GM21367 (cell line): ENCODE measurements around the gene PAQR4.
"Not testable (repeated sequence)": the region's sequence is repeated elsewhere in the genome, so short reads cannot be mapped to it uniquely, and the experiment has no call there.

Experiments used
- ATAC-seq: cut with Tn5 transposase; IDR thresholded peaks from one replicate; pipeline ENCODE4 v1.9.1; 2021; ENCODE audit not compliant: unreplicated experiment

Gene PAQR4

DNA sequence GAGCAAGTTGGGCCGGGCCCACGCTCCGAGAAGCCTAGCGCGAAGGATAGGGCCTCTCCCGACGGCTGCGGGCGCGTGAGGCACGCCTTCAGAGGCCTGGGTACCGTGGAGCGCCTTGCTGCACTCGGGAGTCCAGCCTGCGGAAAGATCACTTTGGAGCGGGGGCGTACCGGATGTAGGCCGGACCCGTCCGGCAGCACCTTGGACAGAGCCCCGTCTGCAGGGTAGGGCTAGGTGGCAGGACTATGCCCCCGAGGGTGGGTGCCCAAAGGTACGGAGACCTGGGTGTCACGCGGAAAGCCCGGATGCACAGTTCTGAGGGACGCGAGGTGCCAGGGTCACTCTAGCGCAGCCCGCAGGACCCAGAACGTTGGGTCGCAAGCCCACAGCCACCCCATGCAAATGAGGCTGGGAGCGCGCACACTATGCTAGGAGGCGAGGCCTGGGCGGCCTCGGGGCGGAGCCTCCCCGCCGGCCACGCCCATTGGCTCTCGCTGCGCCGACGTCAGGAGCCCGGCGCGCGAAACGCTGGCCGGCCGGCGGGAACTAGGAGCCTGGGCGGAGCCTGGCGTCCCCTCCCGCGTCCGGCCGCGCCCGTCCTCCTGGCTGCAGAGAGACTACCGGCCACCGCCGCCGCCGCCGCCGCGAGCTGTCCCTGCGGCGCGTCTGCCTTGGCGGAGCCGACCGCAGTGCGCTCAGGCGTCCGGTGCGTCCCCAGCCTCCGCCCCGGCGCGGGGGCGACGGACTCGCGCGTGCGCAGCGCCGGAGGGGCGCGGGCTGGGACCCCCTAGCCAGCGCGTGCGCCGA lies at the start of gene PAQR4:
TSS of gene PAQR4 (plus strand) at position 611 of the 807 bp plus-strand sequence. CDS start 327 bp downstream, outside the sequence.
- ATAC-seq, result peak; percentile 60

DNA sequence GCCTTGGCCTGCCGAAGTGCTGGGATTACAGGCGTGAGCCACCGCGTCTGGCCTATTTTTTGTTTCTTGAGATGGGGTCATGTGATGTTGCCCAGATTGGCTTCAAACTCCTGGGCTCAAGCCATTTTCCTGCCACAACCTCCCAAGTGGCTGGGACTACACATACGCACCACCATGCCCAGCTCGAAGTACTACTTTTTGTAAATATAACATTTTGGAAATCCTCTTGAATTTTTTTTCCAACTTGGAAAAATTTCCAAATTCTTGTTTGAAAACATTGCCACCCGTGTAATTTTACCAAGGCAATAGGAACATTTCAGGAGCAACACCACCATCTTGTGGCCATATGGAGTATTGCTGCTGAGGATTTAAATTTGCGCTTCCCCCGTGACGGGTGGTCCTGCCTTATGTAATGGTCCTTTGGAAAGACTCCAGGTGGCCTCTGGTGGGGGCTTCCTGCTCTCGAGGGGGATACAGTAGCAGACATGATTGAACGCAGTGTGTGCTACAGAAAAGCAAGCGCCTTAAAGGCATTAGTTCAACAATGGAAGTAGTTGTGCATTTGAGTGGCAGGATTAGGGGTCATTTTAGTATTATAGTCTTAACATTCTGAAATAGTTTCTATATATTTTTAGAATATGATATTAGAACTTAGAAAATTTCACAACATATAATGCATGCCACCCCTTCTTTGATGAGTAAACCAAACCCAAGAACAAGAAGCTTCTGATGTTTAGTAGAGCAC lies 49.5 kb upstream of the PAQR4 start:
- ATAC-seq, result no peak

DNA sequence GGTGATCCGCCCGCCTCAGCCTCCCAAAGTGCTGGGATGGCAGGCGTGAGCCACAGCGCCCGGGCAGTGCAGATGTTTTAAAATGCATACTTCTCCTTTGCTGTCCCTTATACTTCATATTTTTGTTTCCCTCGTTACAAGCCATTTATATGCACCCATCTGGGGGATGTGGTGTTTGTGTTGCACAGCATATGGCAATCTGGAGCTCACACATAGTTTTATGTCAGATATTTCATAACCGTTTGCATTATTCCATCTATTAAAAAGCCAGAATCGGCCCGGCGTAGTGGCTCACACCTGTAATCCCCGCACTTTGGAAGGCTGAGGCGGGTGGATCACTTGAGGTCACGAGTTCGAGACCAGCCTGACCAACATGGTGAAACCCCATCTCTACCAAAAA lies 45.7 kb upstream of the PAQR4 start:
- ATAC-seq, result no peak

DNA sequence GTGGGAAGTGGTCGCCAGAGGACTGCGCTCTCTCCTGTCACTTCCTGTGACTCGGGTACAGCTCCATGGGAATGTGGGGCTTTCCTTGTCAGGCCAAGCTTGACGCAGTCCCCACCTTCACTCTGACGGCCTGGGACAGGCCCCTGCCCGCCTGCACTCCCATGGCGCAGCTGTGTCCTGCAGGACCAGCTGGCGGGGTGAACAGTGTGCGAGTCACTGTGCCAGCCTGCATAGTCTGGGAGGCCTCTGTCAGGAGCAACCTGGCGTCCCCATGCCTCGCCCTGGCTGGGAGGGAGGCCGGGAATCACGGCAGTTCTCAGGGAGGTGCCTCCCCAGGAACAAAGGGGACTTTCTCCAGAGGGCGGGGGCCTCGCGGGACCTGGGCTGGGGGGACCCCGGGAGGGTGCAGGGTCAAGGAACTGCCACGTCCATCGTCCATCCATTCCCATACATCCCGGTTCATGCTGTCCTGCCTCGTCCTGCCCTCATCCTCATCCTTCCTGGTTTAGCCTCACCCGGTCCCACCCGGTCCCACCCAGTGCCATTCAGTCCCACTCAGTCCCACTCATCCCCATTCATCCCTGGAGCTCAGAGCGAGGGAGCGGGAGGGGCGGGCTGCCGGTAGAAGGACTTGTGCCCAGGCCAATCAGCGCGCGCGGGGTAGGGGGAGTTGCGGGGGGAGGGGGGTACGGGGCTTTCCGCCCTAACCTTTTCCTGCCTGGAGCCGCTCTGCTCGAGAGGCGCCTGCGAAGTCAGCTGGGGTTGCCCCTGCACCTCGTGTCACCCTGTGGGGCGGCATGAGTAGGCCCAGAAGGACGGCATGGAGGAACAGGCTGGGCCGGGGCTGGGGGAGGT lies 44.0 kb upstream of the PAQR4 start:
- ATAC-seq, result no peak

DNA sequence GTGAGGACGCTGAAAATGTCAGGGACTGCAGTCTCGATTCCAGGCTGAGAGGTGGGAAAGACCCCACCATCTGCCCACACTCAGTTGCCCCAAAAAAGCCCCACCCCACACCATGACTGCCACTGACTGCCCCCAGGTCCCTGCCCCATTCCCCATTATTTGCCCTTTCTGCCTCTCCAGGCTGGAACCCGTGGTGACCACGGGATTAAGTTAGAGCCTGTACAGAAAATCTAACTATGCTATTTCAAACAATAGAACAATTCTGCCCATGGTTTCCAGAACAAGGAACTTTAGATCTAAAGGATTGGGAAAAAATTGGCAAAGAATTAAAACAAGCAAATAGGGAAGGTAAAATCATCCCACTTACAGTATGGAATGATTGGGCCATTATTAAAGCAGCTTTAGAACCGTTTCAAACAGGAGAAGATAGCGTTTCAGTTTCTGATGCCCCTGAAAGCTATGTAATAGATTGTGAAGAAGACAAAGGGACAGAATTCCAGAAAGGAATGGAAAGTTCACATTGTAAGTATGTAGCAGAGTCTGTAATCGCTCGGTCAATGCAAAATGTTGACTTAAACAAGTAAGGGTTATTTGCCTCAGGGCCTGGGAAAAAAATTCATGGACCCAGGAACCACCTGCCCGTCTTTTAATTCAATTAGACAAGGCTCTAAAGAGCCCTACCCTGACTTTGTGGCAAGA lies 43.0 kb upstream of the PAQR4 start:
- no peak for ATAC-seq

DNA sequence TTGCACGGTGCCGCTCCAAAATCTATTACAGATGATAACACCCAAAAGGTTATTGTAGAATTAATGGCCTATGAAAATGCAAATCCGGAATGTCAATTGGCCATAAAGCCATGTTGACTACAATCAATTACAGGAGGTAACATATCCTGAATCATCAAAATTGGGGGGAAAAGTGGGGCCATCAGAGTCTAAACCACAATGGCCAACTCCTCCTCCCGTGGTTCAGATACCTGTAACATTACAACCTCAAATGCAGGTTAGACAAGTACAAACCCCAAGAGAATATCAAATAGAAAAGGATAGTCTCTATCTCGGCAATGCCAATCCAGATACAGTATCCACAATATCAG lies 42.5 kb upstream of the PAQR4 start:
- no peak for ATAC-seq

DNA sequence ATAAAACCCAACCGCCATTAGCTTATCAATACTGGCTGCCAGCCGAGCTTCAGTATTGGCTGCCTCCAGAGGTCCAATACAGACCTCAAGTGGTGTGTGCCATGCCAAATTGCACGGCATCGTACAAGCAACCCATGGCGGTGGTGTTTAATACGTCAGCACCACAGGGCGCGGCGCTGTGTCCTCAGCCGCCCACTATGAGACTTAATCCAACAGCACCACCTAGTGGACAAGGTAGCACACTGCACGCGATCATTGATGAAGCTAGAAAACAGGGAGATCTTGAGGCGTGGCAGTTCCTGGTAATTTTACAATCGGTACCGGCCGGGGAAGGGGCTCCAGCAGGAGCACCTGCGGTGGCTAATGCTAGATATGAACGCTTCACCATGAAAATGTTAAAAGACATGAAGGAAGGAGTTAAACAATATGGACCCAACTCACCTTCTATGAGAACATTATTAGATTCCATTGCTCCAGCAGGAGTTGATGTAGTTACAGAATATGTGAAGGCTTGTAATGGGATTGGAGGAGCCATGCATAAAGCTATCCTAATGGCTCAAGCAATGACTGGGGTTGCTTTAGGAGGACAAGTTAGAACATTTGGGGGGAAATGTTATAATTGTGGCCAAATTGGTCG lies 42.0 kb upstream of the PAQR4 start:
- ATAC-seq, result no peak

DNA sequence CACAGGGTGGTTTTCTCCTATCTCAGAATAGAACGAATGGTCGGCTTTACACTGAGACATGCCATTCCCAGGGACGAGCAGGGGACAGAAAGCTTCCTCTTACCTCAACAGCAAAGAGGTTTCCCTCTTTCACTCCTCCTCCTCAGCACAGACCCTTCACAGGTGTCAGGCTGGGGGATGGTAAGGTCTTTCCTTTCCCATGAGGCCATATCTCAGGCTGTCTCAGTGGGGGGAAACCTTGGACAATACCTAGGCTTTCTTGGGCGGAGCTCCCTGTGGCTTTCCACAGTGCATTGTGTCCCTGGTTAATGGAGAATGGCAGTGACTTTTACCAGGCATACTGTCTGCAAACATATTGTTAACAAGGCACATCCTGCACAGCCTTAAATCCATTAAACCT lies 41.0 kb upstream of the PAQR4 start:
- ATAC-seq, result not testable (repeated sequence)

DNA sequence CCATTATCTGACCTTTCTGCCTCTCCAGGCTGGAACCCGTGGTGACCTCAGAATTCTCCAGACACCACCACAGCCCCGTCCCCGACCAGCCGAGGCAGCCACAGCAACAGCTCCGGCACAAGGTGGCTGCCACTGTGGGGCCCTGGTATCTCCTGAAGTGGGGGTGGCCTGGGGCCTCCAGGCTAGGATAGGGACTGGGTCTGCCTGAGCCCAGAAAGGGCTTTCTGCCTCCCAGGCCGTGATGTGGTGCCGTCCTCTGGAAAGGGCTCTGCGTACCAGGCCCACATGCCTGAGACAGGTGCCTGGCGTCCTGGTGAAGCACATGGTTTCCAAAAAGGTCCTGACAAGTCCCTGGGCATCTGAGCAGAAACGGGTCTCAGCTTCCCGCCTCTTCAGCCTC lies 40.4 kb upstream of the PAQR4 start:
- ATAC-seq, result no peak

DNA sequence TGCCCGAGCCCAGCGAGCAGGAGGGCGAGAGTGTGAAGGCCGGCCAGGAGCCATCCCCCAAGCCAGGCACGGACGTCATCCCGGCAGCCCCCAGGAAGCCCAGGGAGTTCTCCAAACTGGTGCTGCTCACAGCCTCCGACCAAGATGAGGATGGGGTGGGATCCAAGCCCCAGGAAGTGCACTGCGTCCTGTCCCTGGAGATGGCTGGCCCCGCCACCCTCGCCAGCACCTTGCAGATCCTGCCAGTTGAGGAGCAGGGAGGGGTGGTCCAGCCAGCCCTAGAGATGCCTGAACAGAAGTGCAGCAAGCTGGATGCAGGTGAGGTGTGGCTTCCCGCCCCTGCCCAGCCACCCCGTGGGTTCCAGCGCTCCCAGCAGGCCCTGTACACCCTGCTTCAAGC lies 39.5 kb upstream of the PAQR4 start:
- no peak for ATAC-seq

DNA sequence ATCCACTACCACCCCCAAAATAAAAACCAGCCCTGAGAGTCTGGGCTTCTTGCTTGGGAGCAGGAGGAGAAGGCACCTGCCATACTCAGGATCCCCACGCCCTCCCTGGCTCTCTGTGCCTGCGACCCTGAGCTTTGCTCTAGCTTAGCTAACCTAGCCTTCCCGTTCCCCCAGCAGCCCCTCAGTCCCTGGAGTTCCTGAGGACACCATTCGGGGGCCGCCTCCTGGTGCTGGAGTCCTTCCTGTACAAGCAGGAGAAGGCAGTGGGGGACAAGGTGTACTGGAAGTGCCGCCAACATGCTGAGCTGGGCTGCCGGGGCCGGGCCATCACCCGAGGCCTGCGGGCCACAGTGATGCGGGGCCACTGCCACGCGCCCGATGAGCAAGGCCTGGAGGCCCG lies 38.9 kb upstream of the PAQR4 start:
- ATAC-seq, result no peak

DNA sequence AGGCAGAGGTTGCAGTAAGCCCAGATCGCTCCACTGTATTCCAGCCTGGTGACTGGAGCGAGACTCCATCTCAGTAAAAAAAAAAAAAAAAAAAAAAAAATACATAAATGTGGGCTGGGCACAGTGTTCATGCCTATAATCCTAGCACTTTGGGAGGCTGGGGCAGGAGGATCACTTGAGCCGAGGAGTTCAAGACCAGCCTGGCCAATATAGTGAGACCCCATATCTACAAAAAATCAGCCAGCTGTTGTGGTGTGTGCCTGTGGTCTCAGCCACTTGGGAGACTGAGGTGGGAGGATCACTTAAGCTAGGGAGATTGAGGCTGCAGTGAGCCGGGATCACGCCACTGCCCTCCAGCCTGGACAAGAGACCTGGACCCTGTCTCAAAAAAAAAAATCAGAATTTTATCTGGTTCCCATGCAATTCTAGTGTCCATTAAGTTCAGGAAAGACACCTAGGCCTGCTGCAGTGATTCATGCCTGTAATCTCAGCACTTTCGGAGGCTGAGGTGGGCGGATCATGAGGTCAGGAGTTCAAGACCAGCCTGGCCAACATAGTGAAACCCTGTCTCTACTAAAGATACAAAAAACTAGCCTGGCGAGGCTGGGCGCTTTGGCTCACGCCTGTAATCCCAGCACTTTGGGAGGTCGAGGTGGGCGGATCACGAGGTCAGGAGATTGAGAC lies 37.8 kb upstream of the PAQR4 start:
- not testable (repeated sequence) for ATAC-seq

DNA sequence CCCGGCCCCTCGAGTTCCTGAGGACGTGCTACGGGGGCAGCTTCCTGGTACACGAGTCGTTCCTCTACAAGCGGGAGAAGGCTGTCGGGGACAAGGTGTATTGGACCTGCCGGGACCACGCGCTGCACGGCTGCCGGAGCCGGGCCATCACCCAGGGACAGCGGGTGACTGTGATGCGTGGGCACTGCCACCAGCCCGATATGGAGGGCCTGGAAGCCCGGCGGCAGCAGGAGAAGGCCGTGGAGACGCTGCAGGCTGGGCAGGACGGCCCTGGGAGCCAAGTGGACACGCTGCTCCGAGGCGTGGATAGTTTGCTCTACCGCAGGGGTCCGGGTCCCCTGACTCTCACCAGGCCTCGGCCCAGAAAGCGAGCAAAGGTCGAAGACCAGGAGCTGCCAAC lies 36.0 kb upstream of the PAQR4 start:
- no peak for ATAC-seq

DNA sequence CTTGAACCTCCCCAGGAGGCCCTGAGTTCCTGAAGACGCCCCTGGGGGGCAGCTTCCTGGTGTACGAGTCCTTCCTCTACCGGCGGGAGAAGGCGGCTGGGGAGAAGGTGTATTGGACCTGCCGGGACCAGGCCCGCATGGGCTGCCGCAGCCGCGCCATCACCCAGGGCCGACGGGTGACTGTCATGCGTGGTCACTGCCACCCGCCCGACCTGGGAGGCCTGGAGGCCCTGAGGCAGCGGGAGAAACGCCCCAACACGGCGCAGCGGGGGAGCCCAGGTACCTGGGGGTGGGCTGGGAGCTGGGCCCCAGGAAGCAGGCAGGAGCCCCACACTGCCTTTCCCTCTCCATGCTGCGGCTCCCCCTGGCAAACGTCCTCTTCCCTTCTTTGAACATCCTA lies 35.4 kb upstream of the PAQR4 start:
- ATAC-seq, result no peak

DNA sequence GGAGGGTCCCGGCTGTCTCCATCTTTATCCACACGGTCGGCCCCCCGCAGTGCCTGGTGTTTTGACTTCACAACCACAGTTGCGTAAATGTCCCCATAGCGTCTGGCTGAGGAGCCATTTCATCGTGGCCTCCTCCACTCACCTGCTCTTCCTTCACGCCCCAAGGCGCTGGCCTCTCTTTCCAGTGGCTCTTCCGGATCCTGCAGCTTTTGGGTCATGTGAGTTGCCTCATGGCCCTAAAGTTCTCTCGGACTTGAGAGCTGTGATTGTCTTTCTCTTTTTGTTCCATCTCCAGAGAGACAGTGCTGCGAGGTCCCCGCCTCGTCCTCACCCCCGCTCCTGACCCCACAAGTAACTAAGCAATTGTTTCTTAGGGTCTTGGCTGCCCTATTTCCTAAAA lies 34.7 kb upstream of the PAQR4 start:
- no peak for ATAC-seq

DNA sequence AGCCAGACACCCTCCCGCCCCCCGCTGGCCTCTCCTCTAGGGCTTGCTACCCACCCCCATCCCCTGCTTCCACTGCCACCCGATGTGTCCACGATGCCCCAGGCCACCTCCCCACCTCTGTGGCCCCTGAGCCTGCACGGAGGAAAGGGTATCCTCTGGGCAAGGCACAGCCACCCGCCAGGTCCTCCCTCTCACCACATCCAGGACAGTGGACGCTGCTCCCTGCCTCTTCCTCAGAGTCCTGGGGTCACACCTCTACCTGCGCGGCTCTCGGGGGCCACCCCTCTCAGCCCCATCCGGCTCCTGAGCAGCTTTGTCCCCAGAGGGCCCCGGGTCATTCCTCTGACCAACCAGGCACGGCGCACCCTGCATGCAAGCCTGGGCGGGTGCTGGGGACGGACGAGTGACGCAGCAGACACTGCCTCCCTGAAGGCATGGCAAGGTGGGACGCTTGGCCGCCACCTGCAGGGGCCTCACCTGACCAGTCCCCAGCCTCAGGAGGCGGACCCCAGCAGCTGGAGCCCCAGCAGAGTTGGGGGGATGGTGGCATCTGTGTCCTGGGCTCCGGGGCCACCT lies 32.6 kb upstream of the PAQR4 start:
- ATAC-seq, result no peak

DNA sequence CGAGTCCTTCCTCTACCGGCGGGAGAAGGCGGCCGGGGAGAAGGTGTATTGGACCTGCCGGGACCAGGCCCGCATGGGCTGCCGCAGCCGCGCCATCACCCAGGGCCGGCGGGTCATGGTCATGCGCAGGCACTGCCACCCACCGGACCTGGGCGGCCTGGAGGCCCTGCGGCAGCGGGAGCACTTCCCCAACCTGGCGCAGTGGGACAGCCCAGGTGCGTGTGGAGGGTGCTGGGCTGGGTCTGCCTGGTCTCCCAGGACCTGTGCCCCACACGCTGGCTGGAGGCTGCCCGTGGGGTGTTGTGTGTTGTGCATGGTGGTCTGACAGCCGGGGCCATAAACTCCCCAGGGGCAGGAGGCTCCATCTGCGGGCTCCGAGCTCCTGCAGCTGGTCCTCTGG lies 32.0 kb upstream of the PAQR4 start:
- ATAC-seq, result no peak

DNA sequence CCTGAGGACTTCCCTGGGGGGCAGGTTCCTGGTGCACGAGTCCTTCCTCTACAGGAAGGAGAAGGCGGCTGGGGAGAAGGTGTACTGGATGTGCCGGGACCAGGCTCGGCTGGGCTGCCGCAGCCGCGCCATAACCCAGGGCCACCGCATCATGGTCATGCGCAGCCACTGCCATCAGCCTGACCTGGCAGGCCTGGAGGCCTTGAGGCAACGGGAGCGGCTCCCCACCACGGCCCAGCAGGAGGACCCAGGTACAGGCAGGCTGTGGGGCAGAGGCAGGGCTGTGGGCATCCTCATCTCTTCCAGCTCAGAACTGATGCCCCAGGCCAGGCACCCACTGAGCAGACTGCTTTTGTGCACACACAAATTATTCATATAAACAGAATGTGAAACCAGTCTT lies 30.9 kb upstream of the PAQR4 start:
- ATAC-seq, result no peak

DNA sequence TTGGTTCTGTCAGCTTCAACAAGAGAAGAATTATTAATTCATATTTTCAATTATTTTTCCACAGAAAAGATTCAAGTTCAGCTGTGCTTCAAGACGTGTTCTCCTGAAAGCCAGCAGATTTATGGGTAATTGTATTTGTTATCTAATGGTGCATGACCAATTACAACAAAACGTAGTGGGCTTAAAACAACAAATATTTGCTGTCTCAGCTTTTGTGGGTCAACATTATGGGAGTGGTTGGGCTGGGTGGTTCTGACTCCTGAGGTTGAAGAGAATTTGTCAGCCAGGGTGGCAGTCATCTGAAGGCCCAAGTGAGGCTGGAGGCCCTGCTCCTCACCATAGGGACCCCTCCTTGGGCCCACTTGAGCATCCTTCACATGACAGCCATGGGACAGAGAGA lies 29.2 kb upstream of the PAQR4 start:
- no peak for ATAC-seq

DNA sequence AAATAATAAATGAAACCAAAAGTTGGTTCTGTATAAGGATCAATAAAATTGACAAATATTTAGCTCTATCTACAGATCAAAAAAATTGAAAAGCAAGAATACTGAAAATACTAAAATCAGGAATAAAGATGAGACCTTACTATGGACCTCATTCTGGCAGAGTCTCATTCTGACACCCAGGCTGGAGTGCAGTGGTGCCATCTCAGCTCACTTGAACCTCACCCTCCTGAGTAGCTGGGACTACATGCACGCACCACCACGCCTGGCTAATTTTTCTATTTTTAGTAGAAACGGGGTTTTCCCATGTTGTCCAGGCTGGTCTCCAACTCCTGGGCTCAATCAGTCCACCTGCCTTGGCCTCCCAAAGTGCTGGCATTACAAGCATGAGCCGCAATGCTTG lies 27.1 kb upstream of the PAQR4 start:
- no peak for ATAC-seq
